ENCODE data around the gene CDCP1.

Gene CDCP1

DNA sequence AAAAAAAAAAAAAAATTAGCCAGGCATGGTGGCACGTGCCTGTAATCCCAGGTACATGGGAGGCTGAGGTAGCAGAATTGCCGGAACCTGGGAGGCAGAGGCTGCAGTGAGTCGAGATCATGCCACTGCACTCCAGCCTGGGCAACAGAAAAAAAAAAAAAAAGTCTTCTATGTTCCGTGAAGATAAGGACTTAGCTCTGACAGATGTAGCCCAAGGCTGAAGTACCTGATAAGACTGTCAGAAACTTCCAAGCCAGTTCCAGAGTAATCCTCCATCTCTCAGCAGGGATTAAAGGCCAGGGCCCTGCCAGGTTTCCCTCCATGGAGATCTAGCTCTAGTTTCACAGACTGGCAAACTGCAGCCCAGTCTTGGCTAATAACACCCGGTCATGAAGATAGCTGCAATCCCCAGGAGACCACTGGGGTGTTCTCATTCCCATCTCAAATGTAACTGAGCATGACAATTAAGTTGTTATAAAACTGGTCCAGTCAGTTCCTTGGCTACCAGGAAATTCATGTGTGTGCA lies 8.5 kb downstream of the CDCP1 start:
- DNase-seq = no peak

DNA sequence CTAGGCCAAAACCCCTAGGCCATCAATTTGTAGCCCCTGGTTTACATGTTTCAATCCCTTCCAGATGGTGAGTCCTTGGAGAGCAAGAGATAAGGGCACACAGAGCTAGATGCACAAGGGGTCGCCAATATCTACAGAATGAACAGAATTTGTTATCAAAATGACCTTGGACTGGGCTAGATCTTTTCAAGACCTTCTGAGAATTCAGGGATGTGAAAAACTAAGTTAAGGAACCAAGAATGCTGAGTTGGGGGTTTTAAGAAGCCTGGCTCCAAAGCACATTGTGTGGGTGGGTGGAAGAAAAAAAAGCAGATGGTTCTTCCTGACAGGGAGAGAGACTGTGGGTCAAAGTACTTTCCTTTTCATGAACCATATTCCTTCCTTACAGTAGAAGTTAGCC lies 10.2 kb downstream of the CDCP1 start:
- no peak for DNase-seq

DNA sequence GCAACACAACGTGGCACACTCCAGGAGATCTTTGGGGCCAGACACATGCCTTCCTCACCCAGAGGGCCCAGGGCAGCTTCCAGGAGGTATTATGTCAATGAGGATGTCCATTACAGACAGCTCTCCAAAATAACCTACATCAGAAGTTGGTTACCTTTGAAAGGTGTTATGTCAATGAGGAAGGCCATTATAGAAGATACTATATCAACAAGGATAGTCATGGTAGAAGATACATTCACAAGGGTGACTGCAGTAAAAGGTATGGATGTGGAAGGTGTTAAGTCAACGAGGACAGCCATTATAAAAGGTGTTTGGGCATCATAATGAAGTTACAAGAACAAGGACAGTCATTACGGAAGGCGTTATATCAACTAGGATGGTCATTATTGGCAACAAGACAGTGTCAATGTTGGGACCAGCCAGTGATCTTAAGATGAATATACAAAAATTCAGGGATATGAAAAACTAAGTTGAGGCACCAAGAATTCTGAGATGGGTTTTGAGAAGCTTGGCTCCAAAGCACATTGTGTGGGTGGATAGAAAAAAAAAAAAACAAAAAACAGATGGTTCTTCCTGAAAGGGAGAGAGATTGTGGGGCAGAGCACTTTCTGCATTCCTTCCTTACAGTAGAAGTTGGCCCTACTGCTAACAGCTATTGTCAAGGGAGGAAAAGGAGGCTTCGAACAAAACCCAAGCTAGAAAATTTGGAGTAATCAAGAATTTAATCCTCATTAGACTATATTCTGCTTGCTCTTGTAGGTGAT lies 11.2 kb downstream of the CDCP1 start:
- no peak for DNase-seq

DNA sequence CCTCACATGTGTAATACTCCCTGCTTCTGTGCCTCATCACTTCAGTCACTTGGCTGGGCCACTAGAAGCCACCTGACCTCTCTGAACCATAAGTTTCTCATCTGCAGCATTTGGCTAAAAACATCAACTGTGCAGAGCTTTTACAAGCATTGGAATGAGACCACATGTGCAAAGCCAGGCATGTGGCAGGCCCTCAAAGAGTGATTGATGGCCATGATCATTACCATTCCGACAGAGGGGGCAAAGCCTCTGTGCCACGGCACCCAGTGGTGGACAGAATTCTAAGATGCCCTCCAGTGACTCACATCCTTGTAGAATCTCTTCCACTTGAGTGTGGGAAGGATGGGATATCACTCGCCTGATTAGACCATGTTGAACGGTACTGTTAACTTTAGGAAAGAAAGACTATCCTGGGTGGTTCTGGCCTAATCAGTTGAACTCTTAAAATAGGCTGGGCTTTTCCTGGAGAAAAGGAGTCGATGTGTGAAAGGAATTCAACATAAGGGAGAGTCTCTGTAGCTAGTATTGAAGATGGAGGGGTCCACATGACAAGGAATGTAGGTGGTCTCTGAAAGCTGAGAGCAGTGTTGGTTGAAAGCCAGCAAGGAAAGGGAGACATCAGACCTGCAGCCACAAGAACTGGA lies 13.5 kb downstream of the CDCP1 start:
- no peak for DNase-seq

DNA sequence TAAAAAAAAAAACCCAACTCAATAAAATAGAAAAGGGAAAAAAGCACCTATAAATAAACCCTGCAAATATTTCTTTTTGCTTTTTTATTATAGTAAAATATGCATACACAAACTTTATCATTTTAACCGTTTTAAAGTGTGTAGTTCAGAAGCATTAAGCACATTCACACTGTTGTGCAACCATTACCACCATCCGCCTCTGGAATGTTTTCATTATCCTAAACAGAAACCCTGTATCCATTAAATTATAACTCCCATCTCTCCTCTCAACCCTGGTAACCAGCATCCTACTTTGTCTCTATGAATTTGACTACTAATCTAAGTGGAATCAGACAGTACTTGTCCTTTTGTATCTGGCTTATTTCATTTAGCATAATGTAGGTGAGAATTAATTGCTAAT lies 15.0 kb downstream of the CDCP1 start:
- no peak for DNase-seq

GRCh38 chr3:45130476-45130875 lies 15.7 kb downstream of the CDCP1 start:
- no peak for DNase-seq

DNA sequence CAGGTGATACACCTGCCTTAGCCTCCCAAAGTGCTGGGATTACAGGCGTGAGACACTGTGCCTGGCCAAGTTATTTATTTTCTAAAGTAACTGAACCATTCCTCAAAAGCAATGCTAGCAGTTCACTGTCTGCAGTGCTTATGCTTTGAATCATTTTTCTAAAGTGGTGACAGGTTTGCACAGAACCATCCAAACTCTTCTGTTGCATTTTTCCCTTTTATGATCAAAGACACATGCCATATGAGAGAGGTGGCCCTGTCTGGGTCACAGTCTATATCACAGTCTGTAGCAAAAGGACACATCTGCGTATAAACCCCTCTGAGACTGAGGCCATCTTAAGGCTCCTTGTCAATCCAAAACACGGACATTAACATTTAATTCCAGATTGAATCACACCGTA lies 17.2 kb downstream of the CDCP1 start:
- no peak for DNase-seq

DNA sequence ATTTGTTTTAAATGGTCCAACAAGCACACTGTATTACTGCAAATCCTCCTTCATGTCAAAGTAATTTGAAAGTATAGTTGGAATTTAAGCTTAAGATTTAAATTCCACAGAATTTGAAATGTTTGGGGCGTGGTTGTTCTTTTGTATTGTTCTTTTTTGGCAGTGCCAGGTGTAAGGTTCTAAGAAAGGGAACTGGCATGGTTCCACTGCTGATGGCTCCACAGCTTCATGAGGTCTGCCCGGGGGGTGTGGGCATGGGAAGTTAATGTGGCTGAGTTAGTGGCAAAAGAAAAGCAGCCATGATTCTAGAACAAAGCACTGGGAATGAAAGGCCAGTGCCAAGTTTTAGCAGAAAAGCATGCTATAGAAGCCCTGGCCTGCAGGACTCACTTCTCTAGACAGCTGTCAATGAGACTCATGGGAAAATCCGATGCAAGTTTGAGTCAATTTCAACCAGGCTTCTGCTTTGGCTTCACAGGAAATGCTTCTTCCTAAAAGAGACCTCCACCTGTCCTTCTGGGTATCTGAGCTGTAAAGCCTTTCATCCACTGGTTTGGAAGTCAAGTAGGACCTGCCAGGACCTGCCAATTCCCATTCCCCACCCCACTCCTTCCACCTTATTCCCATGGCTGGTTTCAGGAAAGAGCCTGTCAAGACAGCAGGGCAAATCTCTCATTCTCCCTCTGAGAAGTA lies 18.9 kb downstream of the CDCP1 start:
- no peak for DNase-seq

GRCh38 chr3:45126730-45127129 lies 19.4 kb downstream of the CDCP1 start:
- no peak for DNase-seq

GRCh38 chr3:45125550-45126026 lies 20.6 kb downstream of the CDCP1 start:
- no peak for DNase-seq

GRCh38 chr3:45124956-45125355 lies 21.2 kb downstream of the CDCP1 start:
- no peak for DNase-seq

GRCh38 chr3:45124352-45124751 lies 21.8 kb downstream of the CDCP1 start:
- no peak for DNase-seq

- DNase-seq = no peak
Observed at GRCh38 chr3:45123581-45124269, 22.5 kb downstream of the CDCP1 start.

- DNase-seq = no peak
Observed at GRCh38 chr3:45123030-45123429, 23.1 kb downstream of the CDCP1 start.

- no peak for DNase-seq
Observed at GRCh38 chr3:45120359-45121158, 25.6 kb downstream of the CDCP1 start.

- DNase-seq = no peak
Observed at GRCh38 chr3:45119824-45120358, 26.3 kb downstream of the CDCP1 start.

GRCh38 chr3:45119376-45119775 lies 26.8 kb downstream of the CDCP1 start:
- DNase-seq = no peak

- no peak for DNase-seq
Observed at GRCh38 chr3:45118615-45119071, 27.5 kb downstream of the CDCP1 start.

- no peak for DNase-seq
Observed at GRCh38 chr3:45116350-45116749, 29.8 kb downstream of the CDCP1 start.

DNA sequence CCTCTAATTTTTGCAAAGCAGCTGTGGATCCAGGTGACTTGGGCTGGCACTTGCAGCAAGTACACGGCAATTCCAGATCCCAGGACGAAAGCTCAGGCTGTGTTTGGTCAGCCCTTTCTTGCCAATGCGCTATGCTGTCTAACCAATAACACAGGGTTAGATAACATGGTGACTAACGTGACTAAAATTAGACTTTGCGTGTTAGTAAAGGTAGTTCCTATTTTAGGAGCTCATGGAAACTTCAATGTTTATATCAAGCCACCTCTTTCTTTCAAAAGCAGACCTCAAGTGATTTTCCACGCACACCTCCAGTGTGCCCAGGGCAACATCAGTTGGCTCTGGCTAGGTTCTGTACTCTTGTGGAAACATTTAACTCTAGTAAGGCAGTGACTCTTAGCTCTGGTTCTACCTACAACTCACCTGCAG lies 32.5 kb downstream of the CDCP1 start:
- no peak for DNase-seq

DNA sequence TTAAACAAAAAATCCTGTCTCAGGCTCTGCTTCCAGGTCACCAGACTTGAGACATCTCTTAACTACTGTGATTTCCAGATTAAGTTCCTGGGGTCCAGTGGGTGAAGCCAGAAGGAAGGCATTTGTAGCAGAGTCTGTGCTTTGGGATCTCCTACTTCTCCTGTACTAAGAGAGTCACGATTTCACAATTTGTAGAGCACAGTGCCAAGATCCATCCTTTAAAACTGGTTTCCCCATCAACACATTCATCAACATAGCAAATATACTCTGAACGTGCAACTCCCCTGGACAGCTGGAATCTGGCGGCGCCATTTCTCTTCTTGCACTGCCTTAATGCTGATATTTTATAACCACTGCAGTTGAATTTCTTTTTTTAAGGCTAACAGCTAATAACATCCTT lies 33.2 kb downstream of the CDCP1 start:
- no peak for DNase-seq

DNA sequence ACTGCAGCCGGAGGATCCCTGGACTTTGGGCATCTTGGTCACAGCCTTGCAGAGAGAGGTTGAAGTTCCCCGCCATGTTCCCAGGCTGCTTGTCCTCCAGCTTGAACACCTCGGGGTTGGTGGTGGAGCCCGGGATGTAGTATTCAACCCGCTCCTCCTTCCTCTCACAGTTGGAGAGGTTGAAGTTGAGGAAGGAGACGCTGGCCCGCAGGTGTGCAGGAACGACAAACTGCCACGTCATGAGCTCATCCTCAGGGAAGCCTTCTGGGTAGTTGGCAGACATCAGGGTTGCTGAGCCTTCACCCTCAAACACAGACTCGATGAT lies 35.7 kb downstream of the CDCP1 start:
- no peak for DNase-seq
